Upper lobe of left lung (tissue), 4 donors: ENCODE results near the gene PLEKHM1.

ENCODE experiments used
- EP300 ChIP-seq, 4 donors: sonication (generic); formaldehyde crosslinking; IDR thresholded peaks; one replicate each; pipeline ENCODE4 v1.5.1; 2017; ENCODE audit warnings: antibody characterized with exemption in 4 of 4, control low read depth in 2 of 4
- POLR2A ChIP-seq, 4 donors: fragments of 450-650 bp; IDR thresholded peaks; one replicate each; pipeline ENCODE4 v1.5.1; 2016 to 2017; ENCODE audit warnings: antibody characterized with exemption in 4 of 4, mild to moderate bottlenecking in 2 of 4
- TF ChIP-seq, protein P1 (sequence below), 6 experiments: fragments of 450-650 bp in 4 of 6; fragments of 200-600 bp in 2 of 6; sonication (generic) in 2 of 6; IDR thresholded peaks; one replicate each; pipeline ENCODE4 v1.5.1; 2016 to 2019; ENCODE audit warnings: antibody characterized with exemption in 6 of 6

DNA sequence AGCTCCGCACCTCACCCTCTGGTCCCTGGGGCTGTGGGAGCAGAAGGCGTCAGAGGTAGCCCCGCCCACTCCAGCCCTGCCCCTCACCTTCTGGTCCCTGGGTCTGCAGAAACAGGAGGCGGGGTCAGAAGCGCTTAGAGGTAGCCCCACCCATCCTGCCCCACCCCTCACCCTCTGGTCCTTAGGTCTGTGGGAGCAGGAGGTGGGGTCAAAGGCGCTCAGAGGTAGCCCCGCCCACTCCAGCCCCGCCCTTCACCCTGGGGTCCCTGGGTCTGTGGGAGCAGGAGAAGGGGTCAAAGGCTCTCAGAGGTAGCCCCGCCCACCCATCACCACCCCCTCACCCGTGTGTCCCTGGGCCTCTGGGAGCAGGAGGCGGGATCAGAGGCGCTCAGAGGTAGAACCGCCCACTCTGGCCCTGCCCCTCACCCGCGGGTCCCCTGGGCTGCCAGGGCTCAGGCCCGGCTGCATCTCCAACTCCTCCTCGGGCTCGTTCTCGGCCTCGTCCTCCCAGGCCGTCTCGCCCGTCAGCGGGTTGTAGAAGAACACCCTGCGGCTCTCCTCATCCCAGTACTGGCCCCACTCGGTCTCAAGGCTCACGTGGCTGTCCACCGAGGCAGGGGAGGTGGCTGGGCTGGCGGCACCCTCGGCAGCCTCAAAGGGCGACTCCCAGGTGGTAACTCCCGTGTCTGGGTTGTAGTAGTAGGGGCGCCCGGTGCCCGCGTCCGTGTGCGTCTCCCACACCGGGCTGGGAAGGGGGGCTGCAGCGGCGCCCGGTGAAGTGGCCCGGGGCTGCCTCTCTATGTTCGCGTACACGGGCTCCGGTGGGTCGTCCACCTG is 85.1 kb downstream of the PLEKHM1 start:
- TF ChIP-seq, protein P1, sequence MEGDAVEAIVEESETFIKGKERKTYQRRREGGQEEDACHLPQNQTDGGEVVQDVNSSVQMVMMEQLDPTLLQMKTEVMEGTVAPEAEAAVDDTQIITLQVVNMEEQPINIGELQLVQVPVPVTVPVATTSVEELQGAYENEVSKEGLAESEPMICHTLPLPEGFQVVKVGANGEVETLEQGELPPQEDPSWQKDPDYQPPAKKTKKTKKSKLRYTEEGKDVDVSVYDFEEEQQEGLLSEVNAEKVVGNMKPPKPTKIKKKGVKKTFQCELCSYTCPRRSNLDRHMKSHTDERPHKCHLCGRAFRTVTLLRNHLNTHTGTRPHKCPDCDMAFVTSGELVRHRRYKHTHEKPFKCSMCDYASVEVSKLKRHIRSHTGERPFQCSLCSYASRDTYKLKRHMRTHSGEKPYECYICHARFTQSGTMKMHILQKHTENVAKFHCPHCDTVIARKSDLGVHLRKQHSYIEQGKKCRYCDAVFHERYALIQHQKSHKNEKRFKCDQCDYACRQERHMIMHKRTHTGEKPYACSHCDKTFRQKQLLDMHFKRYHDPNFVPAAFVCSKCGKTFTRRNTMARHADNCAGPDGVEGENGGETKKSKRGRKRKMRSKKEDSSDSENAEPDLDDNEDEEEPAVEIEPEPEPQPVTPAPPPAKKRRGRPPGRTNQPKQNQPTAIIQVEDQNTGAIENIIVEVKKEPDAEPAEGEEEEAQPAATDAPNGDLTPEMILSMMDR (IDR thresholded peaks at IDR 0.05): no peak
- no peak for TF ChIP-seq EP300 (IDR thresholded peaks at IDR 0.05)
- TF ChIP-seq POLR2A (IDR thresholded peaks at IDR 0.05): no peak
